KOPT-K1 (cell line): Measurements from ENCODE around the gene NHERF1.

ENCODE experiments used
- H3K27ac ChIP-seq: fragments of 200-600 bp; sonication (generic); 2 replicates; pipeline ENCODE4 v1.5.1; 2016; ENCODE audit warnings: antibody characterized with exemption, mild to moderate bottlenecking, low read depth, low read length; ENCODE audit not compliant: poor library complexity, severe bottlenecking
- H3K36me3 ChIP-seq: fragments of 200-600 bp; sonication (generic); 2 replicates; pipeline ENCODE4 v1.5.1; 2017; ENCODE audit warnings: antibody characterized with exemption, mild to moderate bottlenecking, low read length, moderate library complexity; ENCODE audit not compliant: insufficient read depth
- H3K9me3 ChIP-seq: fragments of 200-600 bp; sonication (generic); 2 replicates; pipeline ENCODE4 v1.5.1; 2017; ENCODE audit warnings: antibody characterized with exemption, low read length, mild to moderate bottlenecking; ENCODE audit not compliant: insufficient read depth, poor library complexity, severe bottlenecking

NHERF1 gene

DNA sequence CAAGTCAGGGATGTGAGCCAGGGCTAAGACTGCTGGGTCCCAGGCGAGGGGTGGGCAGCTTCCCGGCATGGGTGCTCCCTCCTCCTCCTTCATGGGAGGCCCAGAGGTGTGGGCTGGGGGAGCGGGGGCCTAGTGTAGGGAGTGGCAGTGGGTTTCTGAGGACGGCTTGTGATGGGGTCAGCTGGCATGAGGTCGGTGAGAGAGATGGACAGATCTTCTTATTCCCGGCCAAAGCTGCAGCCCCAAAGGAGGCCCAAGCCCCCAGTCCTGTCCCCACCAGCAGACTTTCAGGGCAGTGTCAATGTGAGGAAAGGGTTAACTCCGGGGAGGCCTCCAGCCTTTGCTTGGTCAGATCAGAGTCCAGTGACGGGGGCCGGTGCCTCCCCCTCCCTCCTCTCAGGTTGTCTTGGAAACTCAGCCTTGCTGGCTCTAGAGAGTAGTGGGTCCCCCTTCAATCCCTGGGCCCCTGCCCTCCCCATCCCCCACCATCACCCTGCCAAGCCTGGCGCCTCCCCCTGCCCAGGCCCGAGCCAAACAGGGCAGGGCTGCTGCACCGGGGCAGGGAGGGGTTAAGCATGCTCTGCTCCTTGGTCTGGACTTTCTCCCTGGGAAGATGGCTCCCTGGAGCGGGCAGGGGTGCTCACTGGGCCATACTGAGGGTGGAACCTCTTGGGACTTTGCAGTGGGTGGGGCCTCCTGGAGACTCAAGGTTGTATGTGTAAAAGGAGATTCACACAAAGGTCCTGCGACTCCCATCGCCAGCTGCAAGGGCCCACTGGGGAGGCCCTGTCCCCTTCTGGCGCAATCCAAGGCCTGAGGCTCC is 15.3 kb downstream of the NHERF1 start:
- H3K36me3 ChIP-seq, result peaks cover 89% of the 10 kb centered on the region
- no peaks in the 10 kb centered on the region for H3K9me3 ChIP-seq
- no peak overlapping the region for H3K27ac ChIP-seq

- no peaks in the 10 kb centered on the region for H3K9me3 ChIP-seq
- peaks cover 97% of the 10 kb centered on the region for H3K36me3 ChIP-seq
- H3K27ac ChIP-seq, result no peak overlapping the region
Measured at GRCh38 chr17:74764751-74765286, 16.4 kb downstream of the NHERF1 start.

- Histone ChIP-seq H3K27ac (no peak overlapping the region), H3K36me3 (peaks cover 98% of the 10 kb centered on the region), H3K9me3 (no peaks in the 10 kb centered on the region)
Measured at GRCh38 chr17:74766413-74766812, 18.0 kb downstream of the NHERF1 start.

- no peak overlapping the region for H3K27ac ChIP-seq
Measured at GRCh38 chr17:74767111-74767516, 18.7 kb downstream of the NHERF1 start.

DNA sequence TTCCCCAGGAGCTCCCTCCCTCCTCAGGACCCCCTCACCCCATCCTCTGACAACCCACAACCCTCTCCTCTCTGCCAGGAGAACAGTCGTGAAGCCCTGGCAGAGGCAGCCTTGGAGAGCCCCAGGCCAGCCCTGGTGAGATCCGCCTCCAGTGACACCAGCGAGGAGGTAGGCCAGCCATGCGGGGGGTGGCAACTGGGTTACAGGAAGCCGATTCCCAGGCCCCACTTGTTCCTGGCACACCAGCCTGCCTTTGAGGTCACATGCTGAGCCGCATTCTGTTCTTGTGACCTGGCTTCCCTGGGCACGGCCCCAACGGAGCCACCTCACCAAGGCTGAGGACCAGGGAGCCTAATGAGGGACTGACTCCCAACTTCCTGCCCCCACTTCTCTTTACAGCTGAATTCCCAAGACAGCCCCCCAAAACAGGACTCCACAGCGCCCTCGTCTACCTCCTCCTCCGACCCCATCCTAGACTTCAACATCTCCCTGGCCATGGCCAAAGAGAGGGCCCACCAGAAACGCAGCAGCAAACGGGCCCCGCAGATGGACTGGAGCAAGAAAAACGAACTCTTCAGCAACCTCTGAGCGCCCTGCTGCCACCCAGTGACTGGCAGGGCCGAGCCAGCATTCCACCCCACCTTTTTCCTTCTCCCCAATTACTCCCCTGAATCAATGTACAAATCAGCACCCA is 19.8 kb downstream of the NHERF1 start:
- no peaks in the 10 kb centered on the region for H3K9me3 ChIP-seq
- H3K36me3 ChIP-seq, result peaks cover 100% of the 10 kb centered on the region
- no peak overlapping the region for H3K27ac ChIP-seq

More at GRCh38 chr17:74767111-74767516, 18.7 kb downstream of the NHERF1 start:
- Histone ChIP-seq H3K36me3 (peaks cover 98% of the 10 kb centered on the region), H3K9me3 (no peaks in the 10 kb centered on the region)

GRCh38 chr17:74768763-74769114 is 20.3 kb downstream of the NHERF1 start:
- no peaks in the 10 kb centered on the region for H3K9me3 ChIP-seq
- H3K27ac ChIP-seq, result no peak overlapping the region
- H3K36me3 ChIP-seq, result peaks cover 100% of the 10 kb centered on the region

- peaks cover 97% of the 10 kb centered on the region for H3K36me3 ChIP-seq
- no peaks in the 10 kb centered on the region for H3K9me3 ChIP-seq
- no peak overlapping the region for H3K27ac ChIP-seq
Measured at GRCh38 chr17:74769266-74769855, 20.9 kb downstream of the NHERF1 start.

DNA sequence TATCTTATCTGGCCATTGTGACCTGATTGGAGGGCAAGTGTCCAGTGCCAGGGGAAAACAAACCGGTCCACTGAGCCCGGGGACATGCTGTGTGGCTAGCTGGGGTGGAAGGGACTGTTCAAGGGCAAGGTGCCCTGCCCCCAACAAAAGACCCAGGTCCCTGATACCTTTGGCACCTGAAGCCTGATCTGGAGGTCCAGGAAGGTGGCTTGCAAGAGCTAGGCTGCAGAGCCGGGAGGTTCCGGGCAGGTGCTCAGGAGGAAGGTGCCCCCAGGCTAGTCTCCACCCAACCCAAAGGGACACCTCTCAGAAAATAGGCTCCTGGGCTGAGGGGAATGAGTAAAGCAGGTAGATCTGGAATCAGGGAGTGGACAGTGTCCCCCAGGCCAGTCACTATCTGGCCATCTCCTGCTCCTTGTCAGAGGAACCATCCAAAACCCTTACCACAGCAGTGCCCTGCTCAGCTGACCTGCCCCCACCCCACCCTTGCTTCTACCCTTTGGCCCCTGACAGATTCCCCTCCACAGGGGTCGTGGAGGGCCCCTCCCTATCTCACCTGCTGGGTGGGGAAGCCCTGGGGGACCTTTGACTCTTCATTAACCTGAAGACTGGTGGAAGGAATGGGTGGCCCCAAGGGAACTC is 21.5 kb downstream of the NHERF1 start:
- Histone ChIP-seq H3K27ac (no peak overlapping the region), H3K36me3 (peaks cover 91% of the 10 kb centered on the region), H3K9me3 (no peaks in the 10 kb centered on the region)

DNA sequence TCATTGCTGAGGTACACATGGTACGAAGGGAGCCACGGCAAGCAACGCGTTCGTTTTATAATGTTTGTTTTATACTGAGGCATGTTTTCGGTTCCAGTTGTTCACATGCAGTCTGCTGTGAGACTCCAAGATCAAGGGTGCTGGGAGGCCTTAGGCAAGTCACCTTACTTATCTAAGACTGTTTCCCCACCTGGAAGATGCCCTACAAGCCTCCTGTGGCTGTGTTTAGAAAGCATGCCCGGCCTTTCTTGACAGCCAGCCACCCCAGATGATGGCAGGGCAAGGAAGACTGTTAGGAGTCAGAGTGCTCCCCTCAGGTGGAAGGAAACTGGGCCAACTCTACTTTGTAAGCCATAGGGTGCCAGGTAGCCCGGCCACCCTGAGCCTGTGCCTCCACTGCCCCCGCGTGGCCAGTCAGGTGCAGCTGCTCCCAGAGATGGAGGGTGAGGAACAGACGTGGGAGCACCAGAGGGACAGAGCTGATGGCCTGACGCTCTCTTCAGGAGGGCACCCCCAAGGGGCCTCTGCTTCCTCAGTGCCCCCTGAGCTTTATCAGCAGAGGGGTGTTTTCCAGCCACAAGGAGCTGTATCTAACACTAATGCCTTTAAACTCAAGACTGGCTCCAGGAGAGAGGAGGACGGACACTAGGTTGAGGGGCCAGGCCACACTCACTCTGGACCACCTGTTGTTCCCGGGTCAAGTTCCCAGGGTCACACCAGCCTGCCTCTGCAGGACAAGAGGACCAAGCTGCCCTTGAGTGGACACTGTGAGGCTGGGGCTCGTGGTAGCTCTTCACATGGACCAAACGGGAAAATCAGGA is 22.3 kb downstream of the NHERF1 start:
- H3K36me3 ChIP-seq, result peaks cover 84% of the 10 kb centered on the region
- no peaks in the 10 kb centered on the region for H3K9me3 ChIP-seq
- H3K27ac ChIP-seq, result no peak overlapping the region

GRCh38 chr17:74771319-74771914 is 23.0 kb downstream of the NHERF1 start:
- peaks cover 77% of the 10 kb centered on the region for H3K36me3 ChIP-seq
- no peaks in the 10 kb centered on the region for H3K9me3 ChIP-seq
- H3K27ac ChIP-seq, result no peak overlapping the region

DNA sequence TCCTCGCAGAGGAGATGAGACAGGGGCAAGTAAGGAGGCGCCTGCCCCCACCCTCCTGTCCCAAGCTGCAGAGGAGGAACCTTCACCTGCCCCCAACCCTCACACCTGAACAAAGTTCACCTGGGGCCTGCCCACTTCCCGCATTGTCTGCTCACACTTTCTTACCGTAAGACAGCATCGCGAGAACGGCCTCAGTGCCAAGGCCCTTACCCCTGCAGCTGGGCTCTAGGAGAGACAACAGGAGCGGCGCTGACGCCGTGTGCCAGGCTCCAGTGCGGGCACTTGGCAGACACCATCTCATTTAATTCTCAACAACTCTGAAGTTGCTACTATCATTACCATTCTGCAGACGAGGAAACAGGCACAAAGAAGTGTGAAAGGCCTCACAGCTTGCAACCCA is 23.6 kb downstream of the NHERF1 start:
- no peak overlapping the region for H3K27ac ChIP-seq
- H3K9me3 ChIP-seq, result no peaks in the 10 kb centered on the region
- peaks cover 70% of the 10 kb centered on the region for H3K36me3 ChIP-seq

DNA sequence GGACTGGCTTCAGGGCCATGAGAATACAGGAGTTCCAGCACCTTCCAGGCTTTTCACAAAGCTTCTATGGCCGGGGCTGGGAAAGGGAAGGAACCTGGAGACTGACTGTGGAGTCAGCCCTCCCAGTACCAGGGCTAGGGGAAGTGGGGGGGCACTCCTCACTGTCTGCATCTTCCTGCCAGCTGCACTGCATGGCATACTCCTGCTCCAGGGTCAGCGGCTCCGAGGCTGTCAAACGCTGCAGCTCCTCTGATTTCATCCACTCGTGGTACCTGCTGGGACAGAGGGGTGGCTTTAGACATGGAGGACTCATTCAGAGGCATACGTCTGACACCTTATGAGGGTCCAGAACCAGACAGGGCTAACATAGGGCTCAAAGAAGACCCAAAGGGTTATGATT is 25.0 kb downstream of the NHERF1 start:
- H3K27ac ChIP-seq, result no peak overlapping the region
- no peaks in the 10 kb centered on the region for H3K9me3 ChIP-seq
- peaks cover 57% of the 10 kb centered on the region for H3K36me3 ChIP-seq

GRCh38 chr17:74773871-74774286 is 25.5 kb downstream of the NHERF1 start:
- H3K9me3 ChIP-seq, result no peaks in the 10 kb centered on the region
- peaks cover 55% of the 10 kb centered on the region for H3K36me3 ChIP-seq
- H3K27ac ChIP-seq, result no peak overlapping the region
